HepG2 (cell line): ENCODE measurements around the gene CACNA1D. TPM values are rescaled to one million over a fixed set of nuclear protein-coding genes. Genes with fewer than 3 reads are reported as not detected.

ENCODE experiments used
- ATAC-seq: fragments of 200-7000 bp; cut with Tn5 transposase; 3 replicates; pipeline ENCODE4 v1.9.1; 2020; ENCODE audit warnings: mild to moderate bottlenecking, moderate library complexity
- BruUV-seq: library from RNA; stranded (reverse); fragments of 400-500 nt; replicated peaks from 2 replicates; lab custom pipeline; 2021; lab: Mats Ljungman, UMichigan
- CTCF ChIA-PET: fragments of 300-600 bp; formaldehyde crosslinking; extraction: SDS; loops from one replicate; lab custom pipeline; 2021; ENCODE audit warnings: low total read pairs, inconsistent platforms, low intra/inter-chr PET ratio; lab: Yijun Ruan, JAX
- POLR2A ChIA-PET: fragments of 350-600 bp; sonication (Branson Sonifier 250); formaldehyde crosslinking; loops from one replicate; lab custom pipeline; 2020; ENCODE audit warnings: antibody characterized with exemption, inconsistent platforms; lab: Yijun Ruan, JAX
- DNase-seq: peaks from one replicate; pipeline ENCODE4 v3.0.0-alpha.2; 2015; ENCODE audit warnings: low spot score
- FAIRE-seq: peaks from 3 replicates; lab custom pipeline; 2011; peaks lifted over from hg19 to GRCh38; lab: Jason Lieb, UNC
- H2AFZ ChIP-seq: one replicate; pipeline ENCODE4 v1.6.1; 2011; ENCODE audit warnings: low read length, inconsistent platforms
- H3K27ac ChIP-seq: fragments of 300-600 bp; 3 replicates; pipeline ENCODE4 v1.8.0; 2011; ENCODE audit warnings: mixed run types, mild to moderate bottlenecking, mixed read lengths, low read length, inconsistent platforms; ENCODE audit not compliant: insufficient read depth; ENCODE audit errors: extremely low read length
- H3K27me3 ChIP-seq, 2 experiments: fragments of 200-600 bp in 1 of 2; 2 replicates in 1 of 2; 3 replicates in 1 of 2; pipeline versions ENCODE4 v1.6.0 to v1.8.0; 2011; ENCODE audit warnings: low read length in 2 of 2, mild to moderate bottlenecking in 2 of 2, moderate library complexity in 2 of 2, inconsistent platforms in 1 of 2; ENCODE audit not compliant: insufficient read depth in 2 of 2, control insufficient read depth in 1 of 2
- H3K36me3 ChIP-seq, 2 experiments: fragments of 200-600 bp in 1 of 2; replicated peaks in 1 of 2; 2 replicates in 1 of 2; 3 replicates in 1 of 2; pipeline versions ENCODE4 v1.5.1 to v1.8.0; 2011; ENCODE audit warnings: low read length in 2 of 2, inconsistent platforms in 1 of 2; ENCODE audit not compliant: insufficient read depth in 2 of 2, control insufficient read depth in 1 of 2
- H3K4me1 ChIP-seq: 2 replicates; pipeline ENCODE4 v1.5.1; 2012; ENCODE audit warnings: low read length, inconsistent platforms; ENCODE audit not compliant: insufficient read depth
- H3K4me2 ChIP-seq: 2 replicates; pipeline ENCODE4 v1.6.0; 2011; ENCODE audit warnings: low read depth, low read length, inconsistent platforms
- H3K4me3 ChIP-seq, 3 experiments: fragments of 200-600 bp in 1 of 3; sonication (generic), shearing (Covaris generic) in 1 of 3; replicated peaks in 1 of 3; 2 replicates each; pipeline ENCODE4 v1.5.1; 2011 to 2016; ENCODE audit warnings: low read length in 3 of 3, inconsistent platforms in 2 of 3, low read depth in 2 of 3, mild to moderate bottlenecking in 2 of 3, control low read depth in 1 of 3, mixed read lengths in 1 of 3; ENCODE audit not compliant: insufficient read depth in 1 of 3
- H3K79me2 ChIP-seq: one replicate; pipeline ENCODE4 v1.6.1; 2011; ENCODE audit warnings: low read length, inconsistent platforms; ENCODE audit not compliant: insufficient read depth
- H3K9ac ChIP-seq: 2 replicates; pipeline ENCODE4 v1.6.0; 2011; ENCODE audit warnings: mild to moderate bottlenecking, low read depth, low read length, inconsistent platforms; ENCODE audit not compliant: insufficient read depth
- H3K9me3 ChIP-seq: 2 replicates; pipeline ENCODE4 v1.5.1; 2012; ENCODE audit warnings: mild to moderate bottlenecking, low read length
- H4K20me1 ChIP-seq: 2 replicates; pipeline ENCODE4 v1.6.0; 2011; ENCODE audit warnings: inconsistent platforms, mild to moderate bottlenecking, low read length, moderate library complexity; ENCODE audit not compliant: insufficient read depth
- HDAC1 ChIP-seq: sonication (generic); formaldehyde crosslinking; IDR thresholded peaks from 2 replicates; pipeline ENCODE4 v1.5.1; 2020; ENCODE audit warnings: mild to moderate bottlenecking, missing genetic modification reagents
- RBM39 ChIP-seq: fragments of 200-400 bp; formaldehyde crosslinking; IDR thresholded peaks from one replicate; pipeline ENCODE4 v1.6.1; 2018; ENCODE audit warnings: antibody characterized with exemption, mild to moderate bottlenecking, low read depth, low read length; ENCODE audit not compliant: poor library complexity, severe bottlenecking
- SRSF4 ChIP-seq: fragments of 200-400 bp; formaldehyde crosslinking; IDR thresholded peaks from one replicate; pipeline ENCODE4 v1.6.1; 2018; ENCODE audit warnings: mild to moderate bottlenecking, low read depth, low read length, moderate library complexity; ENCODE audit not compliant: poor library complexity, severe bottlenecking
- ZNF17 ChIP-seq: sonication (generic); formaldehyde crosslinking; IDR thresholded peaks from 2 replicates; pipeline ENCODE4 v1.5.0; 2020; ENCODE audit warnings: mild to moderate bottlenecking, missing genetic modification reagents
- ZNF432 ChIP-seq: sonication (generic); formaldehyde crosslinking; IDR thresholded peaks from 2 replicates; pipeline ENCODE4 v1.5.0; 2020; ENCODE audit warnings: missing genetic modification reagents, mild to moderate bottlenecking, borderline replicate concordance
- ZNF564 ChIP-seq: sonication (generic); formaldehyde crosslinking; IDR thresholded peaks from 2 replicates; pipeline ENCODE4 v1.8.1; 2023; ENCODE audit warnings: mild to moderate bottlenecking, missing genetic modification reagents
- WGBS: methylation state at CpG from one replicate; pipeline ENCODE4 v1.1.6; 2017; ENCODE audit warnings: low lambda C conversion rate; 5-methylcytosine and 5-hydroxymethylcytosine counted together
- in situ Hi-C: cut with HindIII; loops from 2 replicates; pipeline ENCODE4 v1.10.0; 2017; ENCODE audit warnings: low pct_unique_long_range_greater_than_20kb; ENCODE audit not compliant: extremely low pct_ligation_motif_present
- intact Hi-C: fragments of 100-400 bp; cut with micrococcal nuclease; formaldehyde crosslinking; loops from one replicate; pipeline ENCODE4 v1.10.0; 2022; ENCODE audit not compliant: unreplicated experiment
- polyA plus RNA-seq, 8 experiments: library from polyadenylated mRNA; depleted of rRNA in 3 of 8; stranded (reverse) in 7 of 8; unstranded in 1 of 8; fragments of >200 nt; fragmentation: Illumina TruSeq in 4 of 8; extraction: Trizol in 4 of 8; gene quantifications; 2 replicates each; pipeline versions ENCODE4 v1.2.1 to v1.2.3, GENCODE V29; 2011 to 2016; ENCODE audit warnings: low read depth in 4 of 8, missing spikeins in 1 of 8, mixed read lengths in 1 of 8; ENCODE audit not compliant: insufficient read depth in 1 of 8
- total RNA-seq, 5 experiments: library from RNA; depleted of rRNA; stranded (reverse); fragments of >200 nt; fragmentation: Illumina TruSeq; extraction: Trizol; gene quantifications; 2 replicates each; pipeline ENCODE4 v1.2.3, GENCODE V29; 2016; ENCODE audit warnings: low read depth in 1 of 5
- TF ChIP-seq, protein P1 (sequence below): sonication (generic); formaldehyde crosslinking; IDR thresholded peaks from 2 replicates; pipeline ENCODE4 v1.5.1; 2020; ENCODE audit warnings: missing genetic modification reagents, mild to moderate bottlenecking, borderline replicate concordance
- TF ChIP-seq, protein P2 (sequence below): sonication (generic); formaldehyde crosslinking; conservative IDR thresholded peaks from 2 replicates; pipeline ENCODE4 v1.8.1; 2023; ENCODE audit warnings: missing genetic modification reagents

Gene CACNA1D
- total and polyA plus RNA-seq, 2 of the 13 experiments (the other 11 are each of a cell fraction or from before 2014, with no cell fraction given) = 0.26 to 0.38 TPM

DNA sequence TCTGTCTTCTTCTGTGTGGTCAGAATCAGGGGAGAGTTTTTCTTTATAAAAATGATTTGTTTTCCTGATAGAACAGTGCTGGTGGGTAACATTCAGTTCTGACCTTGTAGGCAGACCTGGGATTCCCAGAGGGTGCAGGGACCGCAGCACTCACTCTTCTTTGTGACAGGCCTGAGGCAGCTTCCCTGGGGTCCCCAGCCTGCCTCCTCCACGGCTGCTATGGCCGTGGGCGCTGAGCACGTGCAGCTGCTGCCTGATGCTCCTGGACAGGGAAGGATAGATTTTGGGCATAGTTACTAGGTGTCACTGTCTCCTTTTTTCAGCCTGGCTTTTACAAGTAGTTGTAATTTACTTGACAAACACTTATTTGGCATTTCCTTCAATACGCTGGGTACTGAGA, 39.1 kb downstream of the CACNA1D start (continued):
- TF ChIP-seq, protein P1, sequence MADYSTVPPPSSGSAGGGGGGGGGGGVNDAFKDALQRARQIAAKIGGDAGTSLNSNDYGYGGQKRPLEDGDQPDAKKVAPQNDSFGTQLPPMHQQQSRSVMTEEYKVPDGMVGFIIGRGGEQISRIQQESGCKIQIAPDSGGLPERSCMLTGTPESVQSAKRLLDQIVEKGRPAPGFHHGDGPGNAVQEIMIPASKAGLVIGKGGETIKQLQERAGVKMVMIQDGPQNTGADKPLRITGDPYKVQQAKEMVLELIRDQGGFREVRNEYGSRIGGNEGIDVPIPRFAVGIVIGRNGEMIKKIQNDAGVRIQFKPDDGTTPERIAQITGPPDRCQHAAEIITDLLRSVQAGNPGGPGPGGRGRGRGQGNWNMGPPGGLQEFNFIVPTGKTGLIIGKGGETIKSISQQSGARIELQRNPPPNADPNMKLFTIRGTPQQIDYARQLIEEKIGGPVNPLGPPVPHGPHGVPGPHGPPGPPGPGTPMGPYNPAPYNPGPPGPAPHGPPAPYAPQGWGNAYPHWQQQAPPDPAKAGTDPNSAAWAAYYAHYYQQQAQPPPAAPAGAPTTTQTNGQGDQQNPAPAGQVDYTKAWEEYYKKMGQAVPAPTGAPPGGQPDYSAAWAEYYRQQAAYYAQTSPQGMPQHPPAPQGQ (CRISPR knock-in tag) = no peak
- TF ChIP-seq RBM39 = no peak
- TF ChIP-seq SRSF4 = no peak
- TF ChIP-seq HDAC1 (CRISPR knock-in tag) = no peak
- TF ChIP-seq ZNF564 (CRISPR knock-in tag) = no peak
- TF ChIP-seq, protein P2, sequence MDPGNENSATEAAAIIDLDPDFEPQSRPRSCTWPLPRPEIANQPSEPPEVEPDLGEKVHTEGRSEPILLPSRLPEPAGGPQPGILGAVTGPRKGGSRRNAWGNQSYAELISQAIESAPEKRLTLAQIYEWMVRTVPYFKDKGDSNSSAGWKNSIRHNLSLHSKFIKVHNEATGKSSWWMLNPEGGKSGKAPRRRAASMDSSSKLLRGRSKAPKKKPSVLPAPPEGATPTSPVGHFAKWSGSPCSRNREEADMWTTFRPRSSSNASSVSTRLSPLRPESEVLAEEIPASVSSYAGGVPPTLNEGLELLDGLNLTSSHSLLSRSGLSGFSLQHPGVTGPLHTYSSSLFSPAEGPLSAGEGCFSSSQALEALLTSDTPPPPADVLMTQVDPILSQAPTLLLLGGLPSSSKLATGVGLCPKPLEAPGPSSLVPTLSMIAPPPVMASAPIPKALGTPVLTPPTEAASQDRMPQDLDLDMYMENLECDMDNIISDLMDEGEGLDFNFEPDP (CRISPR knock-in tag) = no peak
- TF ChIP-seq ZNF17 (CRISPR knock-in tag) = no peak

DNA sequence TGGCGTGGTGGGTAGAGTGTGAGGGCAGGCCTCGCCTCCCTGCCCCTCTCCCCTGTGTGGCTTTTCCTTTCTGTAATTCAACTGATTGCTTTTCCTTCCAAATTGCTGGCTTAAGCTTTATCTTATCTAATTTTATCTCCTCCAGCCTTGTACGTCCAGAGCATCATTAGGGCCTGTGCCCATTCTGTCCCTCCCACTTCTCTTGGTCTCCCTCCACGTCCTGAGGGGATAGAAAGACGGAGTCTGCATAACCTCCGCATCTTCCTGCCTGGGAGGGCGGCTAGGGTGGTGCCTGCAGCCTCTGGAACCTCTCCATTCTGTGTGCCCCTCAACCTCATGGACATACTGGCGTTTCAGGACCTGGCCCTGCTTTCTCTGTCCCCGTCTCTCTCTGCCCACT, 39.8 kb downstream of the CACNA1D start:
- POLR2A ChIA-PET = no interaction called here
- no TSS peak for BruUV-seq
- no peak overlapping the region for H2AFZ ChIP-seq
- H3K79me2 ChIP-seq = no peaks in the 10 kb centered on the region
- H4K20me1 ChIP-seq = no peaks in the 10 kb centered on the region
- H3K36me3 ChIP-seq = no peaks in the 10 kb centered on the region
- H3K27me3 ChIP-seq = no peaks in the 10 kb centered on the region
- no peak overlapping the region for H3K4me3 ChIP-seq
- no peaks in the 10 kb centered on the region for H3K4me1 ChIP-seq
- ATAC-seq = no peak
- no peaks in the 10 kb centered on the region for H3K9me3 ChIP-seq
- intact Hi-C loops = no loop called here
- DNase-seq = no peak
- in situ Hi-C loops = no loop called here
- no peak for TF ChIP-seq ZNF432 (CRISPR knock-in tag)
- CTCF ChIA-PET = no interaction called here
- H3K9ac ChIP-seq = no peak overlapping the region
- 61% methylated on average over 9 of the region's 9 CpGs for WGBS
- no peak overlapping the region for H3K4me2 ChIP-seq
- H3K27ac ChIP-seq = no peak overlapping the region
- no peak for FAIRE-seq
